ENCODE measurements around the gene MAT2B. TPM values are rescaled to one million over a fixed set of nuclear protein-coding genes. Genes with fewer than 3 reads are reported as not detected.
A peak's percentile ranks its signal among the peaks of the same experiment; 100 is the strongest.

Gene MAT2B
- total and polyA plus RNA-seq, 2 of the 13 experiments (the other 11 are each of a cell fraction or from before 2014, with no cell fraction given), result 20.2 to 37.1 TPM

GRCh38 chr5:163460562-163461171 lies 44.8 kb upstream of the MAT2B start, which contains the start of gene HMMR (continued):
- TF ChIP-seq BCLAF1 (IDR thresholded peaks at IDR 0.05) (no peak), MXD4 (CRISPR knock-in tag; IDR thresholded peaks at IDR 0.05) (no peak), CERS6 (CRISPR knock-in tag; IDR thresholded peaks at IDR 0.05) (no peak), ZNF670 (CRISPR knock-in tag; IDR thresholded peaks at IDR 0.05; ENCODE audit: borderline replicate concordance) (no peak), IKZF1 (IDR thresholded peaks at IDR 0.05) (no peak), ZNF205 (CRISPR knock-in tag; IDR thresholded peaks at IDR 0.05) (no peak), HNRNPLL (IDR thresholded peaks at IDR 0.05; ENCODE audit: low read depth, low read length, poor library complexity, severe bottlenecking) (no peak), ZBTB44 (CRISPR knock-in tag; IDR thresholded peaks at IDR 0.05) (no peak), MYC (CRISPR knock-in tag; IDR thresholded peaks at IDR 0.05; ENCODE audit: borderline replicate concordance) (no peak), ZNF746 (CRISPR knock-in tag; IDR thresholded peaks at IDR 0.05) (no peak), ZNF597 (CRISPR knock-in tag; IDR thresholded peaks at IDR 0.05) (no peak), THAP11 (CRISPR knock-in tag; IDR thresholded peaks at IDR 0.05) (no peak), PRMT3 (CRISPR knock-in tag; IDR thresholded peaks at IDR 0.05; ENCODE audit: borderline replicate concordance, low read depth) (0 out of 2 replicates have a peak, but pooled peaks have one; percentile 78), DRAP1 (CRISPR knock-in tag; IDR thresholded peaks at IDR 0.05) (0 out of 2 replicates have a peak, but pooled peaks have one; percentile 2), UBTF (CRISPR knock-in tag; IDR thresholded peaks at IDR 0.05) (no peak), ZNF652 (CRISPR knock-in tag; IDR thresholded peaks at IDR 0.05; ENCODE audit: borderline replicate concordance, low read depth) (no peak), ZNF569 (CRISPR knock-in tag; IDR thresholded peaks at IDR 0.05; ENCODE audit: borderline replicate concordance) (no peak; the same call in 1 of the 2 replicates), ZC3H4 (CRISPR knock-in tag; IDR thresholded peaks at IDR 0.05; ENCODE audit: borderline replicate concordance) (peak; percentile 75; the same call in 1 of the 2 replicates), ZNF235 (CRISPR knock-in tag; IDR thresholded peaks at IDR 0.05; ENCODE audit: borderline replicate concordance) (no peak), SRSF4 (IDR thresholded peaks at IDR 0.05; ENCODE audit: low read depth, low read length, poor library complexity, severe bottlenecking) (no peak), ZNF616 (CRISPR knock-in tag; IDR thresholded peaks at IDR 0.05; ENCODE audit: low read depth) (no peak)
